Measurements from ENCODE around the gene NUDT4. TPM values are rescaled to one million over a fixed set of nuclear protein-coding genes. Genes with fewer than 3 reads are reported as not detected.

Gene NUDT4
- total and polyA plus RNA-seq, 2 of the 4 experiments (the other 2 are of a cell fraction) = 23.6 to 25.6 TPM

GRCh38 chr12:93393425-93393824 is 15.7 kb downstream of the NUDT4 start:
- no CpG with 5 or more reads among the region's 2 CpGs for WGBS, 2 experiments (ENCODE audit: extremely low coverage in 2 of 2, insufficient read length in 1 of 2)
- Histone ChIP-seq H2AFZ (replicated peaks; ENCODE audit: low read length, poor library complexity) (no peak overlapping the region), H3K23ac (ENCODE audit: low read depth, low read length) (no peak overlapping the region), H3K27me3 (ENCODE audit: control insufficient read depth, insufficient read depth, low read length) (no peaks in the 10 kb centered on the region), H2BK15ac (ENCODE audit: low read depth, low read length) (no peak overlapping the region), H3K36me3 (ENCODE audit: control insufficient read depth, insufficient read depth, low read length) (peaks cover 20% of the 10 kb centered on the region), H3K4ac (ENCODE audit: low read depth, low read length) (no peak overlapping the region), H2BK5ac (ENCODE audit: low read depth, low read length, poor library complexity, severe bottlenecking) (no peak overlapping the region), H3K79me1 (ENCODE audit: low read depth in 1 of 2, low read length in 2 of 2) (peaks cover 13 to 63% of the 10 kb centered on the region in 2 experiments), H3K27ac (ENCODE audit: insufficient read depth, low read length) (no peak overlapping the region), H4K5ac (ENCODE audit: low read depth, low read length) (no peak overlapping the region), H2AK5ac (ENCODE audit: low read depth, low read length) (no peak overlapping the region), H3K14ac (replicated peaks; ENCODE audit: low read depth, low read length) (no peak overlapping the region), H2BK20ac (ENCODE audit: low read depth, low read length) (no peak overlapping the region), H3K4me3 (ENCODE audit: insufficient read depth, low read depth, low read length) (no peak overlapping the region), H3K4me2 (ENCODE audit: low read depth, low read length) (no peak overlapping the region), H4K20me1 (ENCODE audit: insufficient read depth, low read length) (peaks cover 28% of the 10 kb centered on the region), H4K8ac (ENCODE audit: low read depth in 2 of 2, low read length in 2 of 2) (no peak overlapping the region), H4K91ac (ENCODE audit: insufficient read depth, low read depth, low read length) (no peak overlapping the region), H3K9me1 (ENCODE audit: insufficient read depth, low read length) (peaks cover 8% of the 10 kb centered on the region), H3K9me3 (ENCODE audit: control insufficient read depth, insufficient read depth, low read length) (no peaks in the 10 kb centered on the region), H2BK120ac (ENCODE audit: low read depth, low read length) (no peak overlapping the region), H3K56ac (ENCODE audit: extremely low read depth, insufficient read depth, low read length) (no peak overlapping the region), H3K9ac (ENCODE audit: low read depth, low read length) (no peak overlapping the region), H3K4me1 (ENCODE audit: control insufficient read depth, insufficient read depth, low read length) (peaks cover 6% of the 10 kb centered on the region), H3K18ac (ENCODE audit: low read depth, low read length) (no peak overlapping the region), H2AK9ac (replicated peaks; ENCODE audit: low read depth, low read length, poor library complexity) (no peak overlapping the region)
- ChIA-PET POLR2A (ENCODE audit: unreplicated experiment) (no interaction called here), CTCF (interaction anchor here (1.1 kb wide), 1 partner anchor 12 kb away, joined by 3 read pairs; no protein-coding TSS in a partner anchor)
- in situ Hi-C loops (cut with MboI; ENCODE audit: low sequenced_read_pairs) = no loop called here
- dilution Hi-C loops (cut with HindIII; ENCODE audit: low sequenced_read_pairs, unreplicated experiment) = loop anchor here (25.0 kb wide), 1 partner anchor 406 kb away; no protein-coding TSS in a partner anchor
- intact Hi-C loops (cut with micrococcal nuclease) = no loop called here
- ATAC-seq (ENCODE audit: low read depth) (no peak), DNase-seq (no peak)
- TF ChIP-seq ELK1 (IDR thresholded peaks at IDR 0.05; ENCODE audit: borderline replicate concordance, low read depth, low read length) (no peak), MAZ (IDR thresholded peaks at IDR 0.05; ENCODE audit: borderline replicate concordance, low read depth, low read length) (no peak), MAFK (IDR thresholded peaks at IDR 0.05; ENCODE audit: low read depth, low read length) (no peak), CEBPB (IDR thresholded peaks at IDR 0.05; ENCODE audit: low read depth, low read length) (no peak), NFE2L2 (IDR thresholded peaks at IDR 0.05; ENCODE audit: low read depth, low read length) (no peak), CHD1 (IDR thresholded peaks at IDR 0.05; ENCODE audit: low read depth, low read length) (no peak), CTCF (conservative IDR thresholded peaks at IDR 0.05; ENCODE audit: low read depth, low read length) (no peak), USF2 (IDR thresholded peaks at IDR 0.05; ENCODE audit: low read depth, low read length) (no peak), RAD21 (IDR thresholded peaks at IDR 0.05; ENCODE audit: low read length) (no peak), MXI1 (IDR thresholded peaks at IDR 0.05; ENCODE audit: borderline replicate concordance, low read depth, low read length) (no peak)
- no TSS peak for BruUV-seq (replicated peaks)

All from IMR-90 (cell line).